NCI-H2029 treated with DMSO at 0.1 percent for 48 hours (cell line): Measurements from ENCODE around the gene ERVFRD-1.

Source experiments
- DNase-seq: peaks from one replicate; lab custom pipeline; 2025; lab: John Stamatoyannopoulos, UW

ERVFRD-1 gene, protein sequence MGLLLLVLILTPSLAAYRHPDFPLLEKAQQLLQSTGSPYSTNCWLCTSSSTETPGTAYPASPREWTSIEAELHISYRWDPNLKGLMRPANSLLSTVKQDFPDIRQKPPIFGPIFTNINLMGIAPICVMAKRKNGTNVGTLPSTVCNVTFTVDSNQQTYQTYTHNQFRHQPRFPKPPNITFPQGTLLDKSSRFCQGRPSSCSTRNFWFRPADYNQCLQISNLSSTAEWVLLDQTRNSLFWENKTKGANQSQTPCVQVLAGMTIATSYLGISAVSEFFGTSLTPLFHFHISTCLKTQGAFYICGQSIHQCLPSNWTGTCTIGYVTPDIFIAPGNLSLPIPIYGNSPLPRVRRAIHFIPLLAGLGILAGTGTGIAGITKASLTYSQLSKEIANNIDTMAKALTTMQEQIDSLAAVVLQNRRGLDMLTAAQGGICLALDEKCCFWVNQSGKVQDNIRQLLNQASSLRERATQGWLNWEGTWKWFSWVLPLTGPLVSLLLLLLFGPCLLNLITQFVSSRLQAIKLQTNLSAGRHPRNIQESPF

GRCh38 chr6:11110921-11111768 lies at the start of gene ERVFRD-1:
Gene ERVFRD-1 (minus strand): TSS chr6:11111725. CDS start chr6:11105310, 6,415 bp downstream.
- DNase-seq = no peak

DNA sequence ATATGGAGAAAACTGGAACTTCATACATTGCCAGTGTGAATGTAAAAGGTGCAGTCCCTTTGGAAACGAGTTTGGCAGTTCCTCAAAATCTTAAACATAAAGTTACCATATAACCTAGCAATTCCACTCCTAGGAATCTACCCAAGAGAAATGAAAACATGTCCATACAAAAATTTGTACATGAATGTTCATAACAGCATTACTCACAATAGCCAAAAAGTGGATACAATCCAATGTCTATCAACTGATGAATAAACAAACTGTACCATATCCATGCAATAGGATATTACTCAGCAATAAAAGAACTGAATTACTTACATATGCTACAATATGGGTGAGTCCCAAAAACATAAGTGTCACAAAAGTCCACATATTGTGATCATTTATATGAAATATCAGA lies 48.7 kb upstream of the ERVFRD-1 start:
- no peak for DNase-seq

DNA sequence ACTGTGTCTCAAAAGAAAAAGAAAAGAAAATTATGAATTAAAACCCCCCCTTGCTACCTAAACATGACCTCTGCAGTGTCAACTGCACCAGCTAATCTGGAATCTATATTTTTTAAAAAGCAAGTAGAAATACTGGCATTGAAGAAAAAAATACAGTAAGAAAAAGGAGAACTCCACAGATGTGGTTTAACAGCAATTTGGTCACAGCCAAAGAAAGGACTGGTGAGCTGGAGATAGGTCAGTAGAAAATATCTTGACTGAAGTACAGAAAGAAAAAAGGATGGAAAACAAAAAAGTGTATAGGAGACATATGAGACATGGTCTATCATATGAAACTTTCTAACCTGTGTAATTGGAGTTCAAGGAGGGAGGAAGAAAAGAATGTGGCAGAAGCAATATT lies 44.1 kb upstream of the ERVFRD-1 start:
- no peak for DNase-seq

- DNase-seq = no peak
Observed at GRCh38 chr6:11153447-11153846, 41.9 kb upstream of the ERVFRD-1 start.

GRCh38 chr6:11152581-11152980 lies 41.1 kb upstream of the ERVFRD-1 start:
- no peak for DNase-seq

DNA sequence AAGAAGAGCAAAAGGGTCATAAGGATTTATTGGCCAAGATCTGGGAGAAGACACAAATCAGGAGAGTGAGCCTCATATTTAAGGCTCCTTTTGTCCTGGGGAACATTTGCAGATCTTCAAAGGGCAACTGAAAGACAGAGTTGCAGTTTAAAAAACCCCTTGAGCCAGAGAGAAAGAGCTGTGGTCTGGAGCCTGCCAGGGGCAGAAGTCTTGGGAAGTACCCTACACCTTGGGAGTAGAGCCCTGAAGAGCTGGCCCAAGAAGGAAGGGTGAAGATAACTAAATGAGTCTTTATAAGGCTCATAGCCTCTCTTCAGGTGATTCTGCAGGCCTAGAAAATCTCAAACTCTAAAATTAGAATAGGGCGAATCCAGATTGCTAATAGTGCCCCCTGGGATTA lies 40.0 kb upstream of the ERVFRD-1 start:
- DNase-seq = no peak

- no peak for DNase-seq
Observed at GRCh38 chr6:11149551-11149950, 38.0 kb upstream of the ERVFRD-1 start.

GRCh38 chr6:11146117-11146826 lies 34.7 kb upstream of the ERVFRD-1 start:
- no peak for DNase-seq

- DNase-seq = peak; percentile 82
Observed at GRCh38 chr6:11144393-11144851, 32.9 kb upstream of the ERVFRD-1 start.

GRCh38 chr6:11143394-11144371 lies 32.2 kb upstream of the ERVFRD-1 start:
- DNase-seq = no peak

GRCh38 chr6:11142296-11143027 lies 30.9 kb upstream of the ERVFRD-1 start:
- no peak for DNase-seq

- DNase-seq = no peak
Observed at GRCh38 chr6:11141295-11141694, 29.8 kb upstream of the ERVFRD-1 start.

- DNase-seq = no peak
Observed at GRCh38 chr6:11140056-11140455, 28.5 kb upstream of the ERVFRD-1 start.

- no peak for DNase-seq
Observed at GRCh38 chr6:11139051-11139960, 27.8 kb upstream of the ERVFRD-1 start.

- no peak for DNase-seq
Observed at GRCh38 chr6:11136809-11137208, 25.3 kb upstream of the ERVFRD-1 start.

- DNase-seq = no peak
Observed at GRCh38 chr6:11133281-11133680, 21.8 kb upstream of the ERVFRD-1 start.

DNA sequence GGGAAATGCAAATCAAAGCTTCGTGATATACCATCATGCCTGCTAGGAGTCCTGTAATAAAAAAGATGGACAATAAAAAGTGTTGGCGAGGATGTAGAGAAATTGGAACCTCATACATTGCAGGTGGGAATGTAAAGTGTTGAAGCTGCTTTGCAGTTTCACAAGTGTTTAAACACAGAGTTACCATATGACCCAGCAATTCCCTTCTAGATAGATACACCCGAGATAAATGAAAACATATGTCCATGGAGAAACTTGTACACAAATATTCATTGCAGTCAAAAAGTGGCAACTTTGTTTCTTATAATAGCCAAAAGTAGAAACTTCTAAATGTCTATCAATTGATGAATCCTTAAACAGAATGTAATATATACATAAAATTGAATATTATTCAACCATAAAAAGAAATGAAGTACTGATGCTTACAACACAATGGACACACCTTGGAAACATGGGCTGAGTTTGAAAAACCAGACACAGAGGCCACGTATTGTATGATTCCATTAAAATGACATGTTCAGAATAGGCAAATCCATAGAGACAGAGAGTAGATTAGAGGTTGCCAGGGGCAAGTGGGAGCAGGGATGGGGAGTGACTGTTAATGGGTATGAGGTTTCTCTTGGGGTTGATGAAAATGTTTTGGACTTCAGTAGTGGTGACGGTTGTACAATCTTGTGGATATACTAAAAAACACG lies 20.8 kb upstream of the ERVFRD-1 start:
- DNase-seq = no peak

DNA sequence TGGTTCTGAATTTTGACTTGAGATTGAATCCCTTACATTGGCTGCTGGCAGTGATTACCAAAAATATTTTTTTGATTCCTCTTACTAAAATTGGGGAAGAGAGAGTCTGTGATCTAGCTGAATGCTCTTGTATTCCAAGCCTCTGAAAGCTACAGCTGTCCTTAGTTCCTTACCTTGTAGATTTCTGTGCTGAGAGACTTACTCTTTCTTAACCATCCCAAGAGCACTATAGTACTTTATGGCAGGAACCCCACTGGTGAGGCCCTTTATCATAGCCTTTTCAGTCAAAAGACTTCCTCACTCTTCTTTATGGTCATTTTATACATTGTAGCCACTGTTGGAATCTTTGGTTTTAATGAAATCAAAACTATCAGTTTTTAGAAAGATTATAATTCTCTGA lies 19.1 kb upstream of the ERVFRD-1 start:
- no peak for DNase-seq
